GM18498 (cell line): ENCODE data around the gene C16orf92.

ENCODE experiments used
- ATAC-seq: cut with Tn5 transposase; IDR thresholded peaks from one replicate; pipeline ENCODE4 v1.9.1; 2021; ENCODE audit warnings: mild to moderate bottlenecking, moderate library complexity; ENCODE audit not compliant: unreplicated experiment

Gene C16orf92, protein sequence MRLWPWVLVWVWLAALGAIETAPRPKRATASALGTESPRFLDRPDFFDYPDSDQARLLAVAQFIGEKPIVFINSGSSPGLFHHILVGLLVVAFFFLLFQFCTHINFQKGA

DNA sequence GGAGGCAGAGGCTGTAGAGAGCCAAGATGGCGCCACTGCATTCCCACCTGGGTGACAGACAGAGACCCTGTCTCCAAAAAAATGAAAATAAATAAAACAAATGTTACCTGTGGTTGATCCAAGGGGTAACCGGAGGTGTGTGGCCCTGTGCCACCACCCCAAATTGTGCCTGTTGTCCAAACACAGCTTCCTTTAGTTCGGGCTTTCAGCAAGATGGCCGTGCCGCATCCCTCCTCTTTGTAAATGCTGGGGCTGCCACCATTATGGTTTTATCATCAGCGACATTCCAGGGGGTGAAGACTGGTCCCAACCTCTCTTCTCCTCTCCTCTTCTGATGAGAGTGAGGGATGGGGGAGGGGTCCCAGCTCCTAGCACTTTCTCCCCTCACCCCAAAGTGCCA is at the start of gene C16orf92:
TSS of gene C16orf92 (plus strand) at position 312 of the 400 bp plus-strand sequence. CDS start 143 bp downstream, outside the sequence.
- ATAC-seq: no peak

DNA sequence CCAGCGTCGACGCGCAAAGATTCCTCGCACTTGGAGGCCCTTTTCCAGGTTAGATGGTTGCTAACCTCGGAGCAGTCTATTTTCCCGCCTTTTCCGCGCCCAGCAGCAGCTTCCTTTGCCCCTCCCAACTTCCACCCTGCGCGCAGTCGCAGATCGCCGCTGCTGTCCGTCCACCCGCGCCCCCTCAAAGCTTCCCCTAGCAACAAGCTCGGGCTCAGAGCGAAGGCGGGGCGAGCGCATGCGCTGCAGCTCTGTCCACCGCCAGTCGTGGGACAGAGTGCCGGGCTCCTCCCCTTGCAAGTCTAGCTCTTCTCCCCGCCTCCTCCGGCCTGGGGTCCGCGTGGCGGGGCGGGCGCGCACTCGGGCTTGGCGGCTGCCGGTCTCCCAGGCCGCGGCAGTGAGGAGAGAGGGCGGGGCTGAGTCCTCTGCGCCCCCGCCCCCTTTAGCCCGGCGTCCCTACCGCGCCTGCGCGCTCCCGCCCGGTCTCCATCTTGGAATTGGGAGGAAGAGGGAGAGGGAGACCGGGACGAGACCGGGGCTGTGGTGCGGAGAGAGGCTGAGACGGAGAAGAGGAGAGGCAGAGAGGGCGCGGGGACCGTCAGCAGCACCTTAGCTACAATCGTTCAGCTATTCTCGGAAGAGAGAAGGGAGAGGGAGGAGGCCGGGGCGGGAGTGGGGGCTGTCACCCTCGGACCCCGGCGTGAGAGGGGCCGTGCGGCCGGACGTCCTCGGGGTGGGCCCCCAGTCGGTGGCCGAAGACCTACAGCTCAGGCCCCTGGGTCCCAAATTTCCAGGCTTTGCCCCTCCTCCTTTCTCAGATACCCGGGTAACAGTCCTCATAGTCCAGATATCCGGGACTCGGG is 49.4 kb upstream of the C16orf92 start, which contains the start of gene TAOK2:
TSS of gene TAOK2 (plus strand) at position 485 of the 863 bp plus-strand sequence. CDS start 3,905 bp downstream, outside the sequence.
- peak; percentile 93 for ATAC-seq

DNA sequence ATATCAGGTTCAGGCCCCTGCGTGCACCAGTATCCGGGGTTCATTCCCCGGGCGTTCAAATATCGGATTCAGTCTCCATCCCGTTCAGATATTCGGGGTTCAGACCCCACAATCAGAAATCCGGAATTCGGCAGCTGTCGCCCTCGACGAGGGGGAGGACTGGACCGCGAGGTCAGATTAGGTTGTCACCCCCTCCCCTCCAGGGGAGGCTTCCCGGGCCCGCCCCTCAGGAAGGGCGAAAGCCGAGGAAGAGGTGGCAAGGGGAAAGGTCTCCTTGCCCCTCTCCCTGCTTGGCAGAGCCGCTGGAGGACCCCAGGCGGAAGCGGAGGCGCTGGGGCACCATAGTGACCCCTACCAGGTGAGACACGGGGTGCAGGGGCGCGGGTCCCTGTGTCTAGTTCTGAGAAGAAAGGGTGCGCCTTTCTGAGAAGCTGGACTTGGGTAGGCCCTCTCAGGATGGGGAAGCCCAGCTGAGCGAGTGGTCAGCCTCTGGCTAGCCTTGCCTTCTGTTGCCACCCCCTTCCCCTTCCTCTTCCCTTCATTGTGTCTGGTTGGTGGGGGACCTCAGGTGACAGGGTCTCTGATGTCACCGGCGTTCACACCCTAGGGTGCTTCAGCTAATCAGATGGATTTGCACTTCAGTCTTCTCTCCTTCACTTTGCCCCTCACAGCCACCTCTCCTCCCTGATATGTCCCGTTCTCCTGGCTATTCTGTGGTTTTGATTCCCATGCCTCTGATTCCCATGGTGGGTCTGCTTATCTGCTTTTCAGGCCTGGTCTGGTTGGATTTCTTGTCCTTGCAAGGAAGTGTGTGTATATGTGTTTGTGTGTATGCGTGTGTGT is 48.5 kb upstream of the C16orf92 start:
- no peak for ATAC-seq

DNA sequence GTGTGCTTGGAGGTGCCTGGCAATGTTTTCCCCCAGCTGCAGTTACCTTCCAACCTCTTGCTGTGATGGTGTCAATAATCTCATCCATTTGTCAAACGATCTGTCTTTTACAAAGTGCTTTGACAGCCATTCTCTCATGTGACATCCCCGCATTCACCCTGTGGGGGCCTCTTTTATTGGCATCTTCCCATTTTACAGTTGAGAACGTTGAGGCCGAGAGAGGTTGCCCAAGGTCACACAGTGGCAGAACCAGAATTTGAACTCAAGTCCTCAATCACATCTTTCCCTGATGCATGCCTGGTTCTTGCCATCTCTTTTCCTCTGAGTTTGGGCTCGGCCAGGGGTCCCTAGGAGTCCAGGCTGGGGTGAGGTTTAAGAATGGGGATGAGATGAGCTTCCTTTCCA is 47.9 kb upstream of the C16orf92 start:
- ATAC-seq: no peak

DNA sequence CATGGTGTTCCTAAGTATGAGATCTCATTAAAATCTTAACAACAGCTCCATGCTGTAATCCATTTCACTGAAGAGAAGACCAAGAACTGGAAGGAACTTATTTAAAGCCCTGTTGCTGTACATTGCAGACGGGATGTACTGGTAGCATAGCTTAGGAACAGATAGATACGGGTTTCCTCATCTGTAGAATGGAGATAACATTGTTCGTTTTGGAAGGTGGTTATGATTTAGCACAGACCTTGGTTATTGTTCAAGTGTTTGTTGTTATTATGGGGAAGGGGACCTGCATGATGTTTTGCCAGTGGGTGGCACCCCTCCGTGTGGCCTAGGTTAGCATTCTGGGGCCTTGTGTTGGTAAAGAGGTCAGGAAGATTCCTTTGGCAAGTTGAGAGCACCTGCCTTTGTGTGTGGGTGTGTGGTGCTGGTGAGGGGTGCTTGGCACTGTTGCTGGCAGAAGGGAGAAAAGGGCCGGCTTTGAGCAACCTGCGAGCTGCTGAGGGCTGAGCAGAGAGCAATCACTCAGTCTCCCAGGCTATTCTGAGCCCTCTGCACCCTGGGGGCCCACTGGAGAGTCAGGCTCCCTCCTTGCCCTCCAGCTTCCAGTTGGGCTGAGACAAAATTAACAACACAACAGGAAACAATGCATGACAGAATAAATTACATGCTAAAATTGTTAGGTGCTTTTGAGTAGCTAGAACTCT is 47.0 kb upstream of the C16orf92 start:
- ATAC-seq: no peak

DNA sequence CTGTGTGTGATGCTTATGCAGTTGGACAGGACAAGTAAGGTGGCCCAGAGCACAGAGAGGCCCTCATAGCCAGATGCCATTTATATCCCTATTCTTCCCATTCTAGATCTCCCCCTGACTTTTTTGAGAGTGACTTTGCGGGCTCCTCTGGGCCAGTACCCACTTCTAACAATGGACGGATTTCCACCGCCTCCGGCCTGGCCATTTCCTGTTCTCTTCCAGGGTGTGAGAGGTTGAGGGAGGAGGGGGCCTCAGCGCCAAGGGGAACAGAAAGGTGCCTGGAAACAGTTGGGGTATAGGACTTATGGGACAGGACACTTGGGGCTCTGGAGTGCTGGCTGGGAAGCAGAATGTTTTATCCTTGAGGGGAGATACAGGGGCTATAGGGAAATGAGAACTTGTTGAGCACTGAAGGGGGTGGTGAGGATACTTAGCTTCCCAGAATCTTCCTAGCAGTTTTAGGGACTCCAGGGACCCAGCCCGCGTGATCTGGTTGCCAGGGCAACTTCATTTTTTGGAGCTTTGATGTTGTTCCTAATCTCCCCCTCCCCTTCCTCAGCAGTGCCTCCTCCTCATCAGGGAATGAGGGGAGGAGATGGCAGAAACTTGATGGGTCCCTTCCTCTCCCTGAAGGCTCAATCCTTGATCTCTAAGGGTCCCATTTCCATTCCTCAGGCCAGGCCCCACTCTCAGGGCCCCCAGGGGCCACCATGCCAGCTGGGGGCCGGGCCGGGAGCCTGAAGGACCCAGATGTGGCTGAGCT is 45.8 kb upstream of the C16orf92 start:
- ATAC-seq: no peak

DNA sequence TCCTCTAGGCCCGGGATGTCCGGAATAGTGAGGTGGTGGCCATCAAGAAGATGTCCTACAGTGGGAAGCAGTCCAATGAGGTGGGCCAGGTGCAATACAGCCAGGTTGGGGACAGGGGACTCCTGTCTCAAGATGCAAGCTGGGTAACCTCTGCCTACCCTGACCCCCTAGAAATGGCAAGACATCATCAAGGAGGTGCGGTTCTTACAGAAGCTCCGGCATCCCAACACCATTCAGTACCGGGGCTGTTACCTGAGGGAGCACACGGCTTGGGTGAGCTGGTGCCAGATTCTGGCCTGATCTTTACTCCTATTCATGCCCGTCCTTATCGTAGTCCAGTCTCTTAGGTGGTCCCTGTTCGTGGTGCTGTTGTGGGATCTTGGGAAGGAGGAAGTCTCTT is 44.9 kb upstream of the C16orf92 start:
- no peak for ATAC-seq

DNA sequence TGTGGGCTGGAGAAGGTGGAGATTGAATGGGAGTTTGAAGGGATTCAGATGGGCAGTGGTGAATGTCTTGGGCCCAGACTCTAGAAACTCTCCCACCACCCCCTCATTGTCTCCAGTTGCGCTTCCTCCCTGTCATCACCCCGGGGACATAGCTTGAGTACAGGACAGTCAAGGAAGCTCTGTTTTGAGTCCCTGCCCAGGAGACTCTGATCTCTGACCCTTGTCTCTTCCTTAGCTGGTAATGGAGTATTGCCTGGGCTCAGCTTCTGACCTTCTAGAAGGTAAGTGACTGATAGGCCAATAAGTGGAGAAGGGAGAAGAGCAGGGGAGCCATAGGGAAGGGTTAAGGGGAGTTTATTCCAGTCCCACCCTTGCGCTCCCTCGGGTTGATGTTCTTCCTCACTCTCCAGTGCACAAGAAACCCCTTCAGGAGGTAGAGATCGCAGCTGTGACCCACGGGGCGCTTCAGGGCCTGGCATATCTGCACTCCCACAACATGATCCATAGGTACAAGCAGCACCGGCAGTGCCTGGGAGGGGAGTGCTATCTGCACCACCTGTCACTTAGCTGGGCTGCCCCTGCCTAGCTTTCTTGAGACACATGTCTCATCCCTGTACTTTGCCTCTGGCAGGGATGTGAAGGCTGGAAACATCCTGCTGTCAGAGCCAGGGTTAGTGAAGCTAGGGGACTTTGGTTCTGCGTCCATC is 44.3 kb upstream of the C16orf92 start:
- ATAC-seq: no peak

DNA sequence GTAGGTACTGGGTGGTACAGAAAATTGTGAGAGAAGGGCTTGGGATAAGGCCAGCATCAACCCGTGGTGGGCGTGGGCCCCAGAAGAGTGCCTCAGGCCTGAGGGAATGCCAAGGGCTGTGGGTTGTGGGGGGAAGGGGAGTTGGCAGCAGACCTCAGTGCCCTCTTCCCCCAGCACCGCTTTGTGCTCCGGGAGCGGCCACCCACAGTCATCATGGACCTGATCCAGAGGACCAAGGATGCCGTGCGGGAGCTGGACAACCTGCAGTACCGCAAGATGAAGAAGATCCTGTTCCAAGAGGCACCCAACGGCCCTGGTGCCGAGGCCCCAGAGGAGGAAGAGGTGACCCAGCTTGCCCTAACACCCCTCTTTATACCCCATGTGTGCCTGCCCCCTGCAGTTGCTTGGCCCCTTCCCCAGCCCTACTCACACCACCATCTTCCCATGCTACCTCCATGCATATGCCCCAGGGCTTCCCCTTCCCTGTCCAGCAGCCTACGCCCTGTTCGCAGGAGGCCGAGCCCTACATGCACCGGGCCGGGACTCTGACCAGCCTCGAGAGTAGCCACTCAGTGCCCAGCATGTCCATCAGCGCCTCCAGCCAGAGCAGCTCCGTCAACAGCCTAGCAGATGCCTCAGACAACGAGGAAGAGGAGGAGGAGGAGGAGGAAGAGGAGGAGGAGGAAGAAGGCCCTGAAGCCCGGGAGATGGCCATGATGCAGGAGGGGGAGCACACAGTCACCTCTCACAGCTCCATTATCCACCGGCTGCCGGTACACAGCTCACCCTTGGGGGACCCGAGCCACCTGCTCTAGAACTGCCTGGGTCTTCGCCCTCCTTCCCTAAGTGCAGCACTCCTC is 40.2 kb upstream of the C16orf92 start:
- ATAC-seq: no peak

DNA sequence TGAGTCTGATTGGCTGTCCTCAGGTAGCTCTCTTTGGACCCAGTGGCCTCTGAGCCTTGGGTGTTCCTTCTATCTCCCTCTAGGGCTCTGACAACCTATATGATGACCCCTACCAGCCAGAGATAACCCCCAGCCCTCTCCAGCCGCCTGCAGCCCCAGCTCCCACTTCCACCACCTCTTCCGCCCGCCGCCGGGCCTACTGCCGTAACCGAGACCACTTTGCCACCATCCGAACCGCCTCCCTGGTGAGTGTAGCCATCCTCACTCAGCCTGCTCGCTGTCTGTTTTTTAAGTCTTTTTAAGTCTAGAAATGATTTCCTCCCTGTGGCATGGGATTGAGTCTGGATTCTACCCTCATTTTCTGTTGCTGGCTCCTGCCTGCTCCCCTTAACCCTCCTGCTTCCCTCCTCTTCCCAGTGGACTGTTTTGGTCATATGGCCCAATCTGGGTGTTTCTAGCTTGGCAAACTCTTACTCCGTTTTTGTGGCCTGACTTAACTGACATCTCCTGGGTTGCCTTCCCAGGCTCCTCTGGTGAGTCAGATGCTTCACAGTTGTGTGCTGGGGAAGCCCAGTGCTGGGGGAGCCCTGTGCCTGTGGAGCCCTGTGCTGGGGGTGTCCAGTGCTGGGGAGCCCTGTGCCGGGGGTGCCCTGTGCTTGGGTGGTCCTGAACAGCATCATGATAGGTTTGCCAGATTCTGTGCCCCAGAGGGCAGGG is 39.4 kb upstream of the C16orf92 start:
- no peak for ATAC-seq

DNA sequence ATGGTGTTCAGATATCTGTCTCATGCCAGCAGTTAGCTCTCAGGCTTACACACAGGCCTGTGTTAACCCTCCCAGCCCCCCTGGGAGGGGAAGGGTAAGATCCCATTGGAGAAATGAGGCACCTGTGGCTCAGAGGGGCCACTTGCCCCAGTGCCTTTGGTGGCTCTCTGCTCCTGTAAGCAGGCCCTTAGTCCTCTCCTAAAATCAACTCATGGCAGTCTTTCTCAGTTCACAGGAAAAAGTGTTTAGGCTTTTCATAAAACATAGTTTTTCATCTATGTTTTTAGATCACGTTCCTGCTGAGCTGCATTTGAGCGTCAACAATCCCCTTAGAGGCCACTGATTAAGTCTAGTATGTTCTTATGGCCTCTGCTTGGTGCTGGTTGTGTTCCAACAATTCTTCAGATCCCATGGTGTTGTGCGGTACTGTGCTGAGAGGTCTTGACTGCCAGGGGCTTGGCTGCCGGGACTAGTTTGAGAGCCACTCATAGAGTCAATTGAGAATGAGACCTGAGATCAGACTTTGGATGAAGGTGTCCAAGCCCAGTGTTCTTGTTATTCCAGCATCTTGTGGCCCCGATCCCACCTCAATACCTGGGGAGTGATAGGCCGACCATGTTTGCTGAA is 38.7 kb upstream of the C16orf92 start:
- no peak for ATAC-seq

DNA sequence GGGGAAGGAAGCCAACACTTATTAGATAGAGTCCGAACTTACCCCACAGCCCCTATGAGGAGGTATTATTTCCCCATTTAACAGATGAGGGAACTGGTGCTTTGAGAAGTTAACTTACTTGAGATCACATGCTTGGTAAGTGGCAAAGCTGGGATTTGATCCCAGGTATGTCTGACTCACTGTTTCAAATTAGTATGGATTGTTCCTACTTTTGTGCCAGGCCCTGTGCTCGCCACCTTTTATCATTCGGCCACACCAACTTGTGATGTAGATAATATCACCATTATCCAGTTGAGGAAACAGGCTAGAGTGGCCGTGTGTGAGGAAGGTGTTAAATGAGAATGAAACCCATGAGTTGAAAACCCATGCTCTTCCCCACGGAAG is 38.2 kb upstream of the C16orf92 start:
- no peak for ATAC-seq

DNA sequence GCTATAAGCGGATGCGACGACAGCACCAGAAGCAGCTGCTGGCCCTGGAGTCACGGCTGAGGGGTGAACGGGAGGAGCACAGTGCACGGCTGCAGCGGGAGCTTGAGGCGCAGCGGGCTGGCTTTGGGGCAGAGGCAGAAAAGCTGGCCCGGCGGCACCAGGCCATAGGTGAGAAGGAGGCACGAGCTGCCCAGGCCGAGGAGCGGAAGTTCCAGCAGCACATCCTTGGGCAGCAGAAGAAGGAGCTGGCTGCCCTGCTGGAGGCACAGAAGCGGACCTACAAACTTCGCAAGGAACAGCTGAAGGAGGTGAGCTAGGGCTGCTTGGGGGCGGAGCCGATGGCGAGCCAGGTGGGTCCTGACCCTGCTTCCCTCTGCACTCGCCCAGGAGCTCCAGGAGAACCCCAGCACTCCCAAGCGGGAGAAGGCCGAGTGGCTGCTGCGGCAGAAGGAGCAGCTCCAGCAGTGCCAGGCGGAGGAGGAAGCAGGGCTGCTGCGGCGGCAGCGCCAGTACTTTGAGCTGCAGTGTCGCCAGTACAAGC is 37.7 kb upstream of the C16orf92 start:
- no peak for ATAC-seq

DNA sequence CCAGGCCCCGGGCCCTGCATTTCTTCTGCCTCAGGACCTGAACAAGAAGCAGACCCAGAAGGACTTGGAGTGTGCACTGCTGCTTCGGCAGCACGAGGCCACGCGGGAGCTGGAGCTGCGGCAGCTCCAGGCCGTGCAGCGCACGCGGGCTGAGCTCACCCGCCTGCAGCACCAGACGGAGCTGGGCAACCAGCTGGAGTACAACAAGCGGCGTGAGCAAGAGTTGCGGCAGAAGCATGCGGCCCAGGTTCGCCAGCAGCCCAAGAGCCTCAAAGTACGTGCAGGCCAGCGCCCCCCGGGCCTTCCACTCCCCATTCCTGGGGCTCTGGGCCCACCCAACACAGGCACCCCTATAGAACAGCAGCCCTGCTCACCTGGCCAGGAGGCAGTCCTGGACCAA is 36.8 kb upstream of the C16orf92 start:
- no peak for ATAC-seq

DNA sequence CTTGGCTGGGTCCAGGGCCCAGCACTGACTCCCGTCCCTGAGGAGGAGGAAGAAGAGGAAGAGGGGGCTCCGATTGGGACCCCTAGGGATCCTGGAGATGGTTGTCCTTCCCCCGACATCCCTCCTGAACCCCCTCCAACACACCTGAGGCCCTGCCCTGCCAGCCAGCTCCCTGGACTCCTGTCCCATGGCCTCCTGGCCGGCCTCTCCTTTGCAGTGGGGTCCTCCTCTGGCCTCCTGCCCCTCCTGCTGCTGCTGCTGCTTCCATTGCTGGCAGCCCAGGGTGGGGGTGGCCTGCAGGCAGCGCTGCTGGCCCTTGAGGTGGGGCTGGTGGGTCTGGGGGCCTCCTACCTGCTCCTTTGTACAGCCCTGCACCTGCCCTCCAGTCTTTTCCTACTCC is 36.1 kb upstream of the C16orf92 start:
- ATAC-seq: no peak

DNA sequence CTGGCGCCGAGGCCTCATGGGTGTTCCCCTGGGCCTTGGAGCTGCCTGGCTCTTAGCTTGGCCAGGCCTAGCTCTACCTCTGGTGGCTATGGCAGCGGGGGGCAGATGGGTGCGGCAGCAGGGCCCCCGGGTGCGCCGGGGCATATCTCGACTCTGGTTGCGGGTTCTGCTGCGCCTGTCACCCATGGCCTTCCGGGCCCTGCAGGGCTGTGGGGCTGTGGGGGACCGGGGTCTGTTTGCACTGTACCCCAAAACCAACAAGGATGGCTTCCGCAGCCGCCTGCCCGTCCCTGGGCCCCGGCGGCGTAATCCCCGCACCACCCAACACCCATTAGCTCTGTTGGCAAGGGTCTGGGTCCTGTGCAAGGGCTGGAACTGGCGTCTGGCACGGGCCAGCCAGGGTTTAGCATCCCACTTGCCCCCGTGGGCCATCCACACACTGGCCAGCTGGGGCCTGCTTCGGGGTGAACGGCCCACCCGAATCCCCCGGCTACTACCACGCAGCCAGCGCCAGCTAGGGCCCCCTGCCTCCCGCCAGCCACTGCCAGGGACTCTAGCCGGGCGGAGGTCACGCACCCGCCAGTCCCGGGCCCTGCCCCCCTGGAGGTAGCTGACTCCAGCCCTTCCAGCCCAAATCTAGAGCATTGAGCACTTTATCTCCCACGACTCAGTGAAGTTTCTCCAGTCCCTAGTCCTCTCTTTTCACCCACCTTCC is 35.5 kb upstream of the C16orf92 start:
- no peak for ATAC-seq
